Measurements from ENCODE around the gene OR11G2.
"Not testable (repeated sequence)": the region's sequence is repeated elsewhere in the genome, so short reads cannot be mapped to it uniquely, and the experiment has no call there.

The OR11G2 gene, protein sequence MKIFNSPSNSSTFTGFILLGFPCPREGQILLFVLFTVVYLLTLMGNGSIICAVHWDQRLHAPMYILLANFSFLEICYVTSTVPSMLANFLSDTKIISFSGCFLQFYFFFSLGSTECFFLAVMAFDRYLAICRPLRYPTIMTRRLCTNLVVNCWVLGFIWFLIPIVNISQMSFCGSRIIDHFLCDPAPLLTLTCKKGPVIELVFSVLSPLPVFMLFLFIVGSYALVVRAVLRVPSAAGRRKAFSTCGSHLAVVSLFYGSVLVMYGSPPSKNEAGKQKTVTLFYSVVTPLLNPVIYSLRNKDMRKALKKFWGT

DNA sequence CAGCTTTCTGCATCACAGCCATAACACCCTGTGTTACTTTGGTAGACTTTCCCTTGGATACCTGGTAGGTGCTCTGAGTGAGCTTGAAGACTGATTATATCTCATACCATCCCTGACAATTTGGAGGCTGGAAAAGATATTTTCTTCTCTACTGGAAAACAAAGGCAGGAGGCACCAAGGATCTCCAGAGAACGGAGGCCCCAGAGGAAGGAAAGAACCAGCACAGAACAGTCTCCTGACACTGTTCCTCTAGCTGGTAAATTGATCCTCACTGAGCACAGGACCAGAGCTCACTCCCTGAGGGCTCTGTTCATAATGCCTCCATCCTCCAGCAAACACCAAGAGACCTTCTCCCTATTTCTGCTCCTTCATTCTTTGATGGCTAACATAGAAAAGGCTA is at the start of gene OR11G2:
TSS of gene OR11G2 (plus strand) at position 301 of the 400 bp plus-strand sequence. CDS start 6,542 bp downstream, outside the sequence.
- no peak for DNase-seq (ENCODE audit: low read depth in 2 of 2)

DNA sequence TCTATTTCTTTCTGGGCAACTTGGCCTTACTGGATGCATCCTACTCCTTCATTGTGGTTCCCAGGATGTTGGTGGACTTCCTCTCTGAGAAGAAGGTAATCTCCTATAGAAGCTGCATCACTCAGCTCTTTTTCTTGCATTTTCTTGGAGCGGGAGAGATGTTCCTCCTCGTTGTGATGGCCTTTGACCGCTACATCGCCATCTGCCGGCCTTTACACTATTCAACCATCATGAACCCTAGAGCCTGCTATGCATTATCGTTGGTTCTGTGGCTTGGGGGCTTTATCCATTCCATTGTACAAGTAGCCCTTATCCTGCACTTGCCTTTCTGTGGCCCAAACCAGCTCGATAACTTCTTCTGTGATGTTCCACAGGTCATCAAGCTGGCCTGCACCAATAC is 46.8 kb upstream of the OR11G2 start:
- no peak for DNase-seq (ENCODE audit: low read depth in 2 of 2)

DNA sequence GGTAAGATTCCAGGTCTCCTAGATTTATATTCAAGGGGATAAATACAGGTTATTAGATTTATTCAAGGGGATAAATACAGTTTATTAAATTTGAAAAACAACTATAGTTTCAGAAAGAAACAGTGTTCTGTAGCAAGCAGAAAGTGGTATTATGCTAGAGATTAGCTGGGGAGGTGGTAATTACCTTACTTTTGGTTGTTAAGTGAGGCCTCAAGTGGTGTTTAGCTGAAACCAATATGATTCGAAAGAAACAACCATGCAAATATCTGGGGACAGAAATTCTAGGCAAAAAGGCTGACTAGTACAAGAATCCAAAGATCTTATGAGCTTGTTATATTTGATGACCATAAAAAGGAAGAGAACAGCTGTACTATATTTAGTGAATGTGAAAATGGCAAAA is 45.9 kb upstream of the OR11G2 start:
- no peak for DNase-seq (ENCODE audit: low read depth in 2 of 2)

DNA sequence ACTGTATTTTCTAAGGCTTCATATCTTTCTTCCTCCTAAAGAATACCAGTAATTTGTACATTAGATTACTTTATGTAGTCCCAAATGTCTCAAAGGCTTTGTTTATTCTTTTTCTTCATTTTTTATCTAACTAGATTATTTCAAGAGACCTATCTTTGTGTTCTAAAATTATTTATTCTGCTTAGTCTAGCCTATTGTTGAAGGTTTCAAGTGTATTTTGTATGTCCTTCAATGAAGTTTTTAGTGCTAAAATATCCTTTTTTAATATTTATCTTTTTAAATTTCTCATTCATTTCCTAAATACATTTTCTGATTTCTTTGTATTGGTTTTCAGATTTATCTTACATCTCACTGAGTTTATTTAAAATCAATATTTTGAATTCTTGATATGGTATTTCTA is 26.2 kb upstream of the OR11G2 start:
- DNase-seq (ENCODE audit: low read depth in 2 of 2): no peak

DNA sequence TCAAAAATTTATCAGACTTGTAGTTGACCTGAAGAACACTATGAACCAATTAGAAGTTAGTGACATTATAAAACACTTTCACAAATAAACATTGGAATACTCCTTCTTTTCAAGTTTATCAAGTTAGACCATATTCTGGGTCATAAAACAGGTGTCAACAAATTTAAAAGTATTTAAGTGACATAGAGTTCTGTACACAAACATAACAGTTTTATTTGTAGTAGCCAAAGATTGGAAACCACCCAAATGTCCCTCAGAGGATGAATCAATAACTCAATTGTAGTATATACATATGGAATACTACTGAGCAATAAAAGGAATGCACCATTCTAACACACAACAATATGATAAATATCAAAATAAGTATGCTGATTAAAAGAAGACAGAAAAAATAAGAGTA is 23.6 kb upstream of the OR11G2 start:
- no peak for DNase-seq (ENCODE audit: low read depth in 2 of 2)

DNA sequence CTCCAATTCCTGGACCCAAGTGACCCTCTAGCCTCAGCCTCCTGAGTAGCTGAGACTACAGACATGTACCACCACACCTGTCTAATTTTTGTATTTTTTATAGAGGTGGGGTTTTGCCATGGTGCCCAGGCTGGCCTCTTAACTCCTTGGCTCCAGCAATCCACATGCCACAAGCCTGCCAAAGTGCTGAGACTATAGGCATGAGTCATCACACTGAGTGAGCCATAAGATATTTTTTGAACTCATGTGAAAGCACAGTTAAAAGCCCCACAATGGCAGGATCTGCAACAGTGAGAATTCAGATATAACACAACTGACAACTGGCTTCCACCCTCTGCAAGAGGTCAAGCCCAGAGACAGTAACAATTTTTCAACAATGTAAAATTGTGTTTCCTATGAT is 20.8 kb upstream of the OR11G2 start:
- not testable (repeated sequence) for DNase-seq (ENCODE audit: low read depth in 2 of 2)

DNA sequence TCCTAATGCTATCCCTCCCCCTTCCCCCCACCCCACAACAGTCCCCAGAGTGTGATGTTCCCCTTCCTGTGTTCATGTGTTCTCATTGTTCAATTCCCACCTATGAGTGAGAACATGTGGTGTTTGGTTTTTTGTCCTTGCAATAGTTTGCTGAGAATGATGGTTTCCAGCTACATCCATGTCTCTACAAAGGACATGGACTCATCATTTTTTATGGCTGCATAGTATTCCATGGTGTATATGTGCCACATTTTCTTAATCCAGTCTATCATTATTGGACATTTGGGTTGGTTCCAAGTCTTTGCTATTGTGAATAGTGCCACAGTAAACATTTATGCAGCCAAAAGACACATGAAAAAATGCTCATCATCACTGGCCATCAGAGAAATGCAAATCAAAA is 16.5 kb upstream of the OR11G2 start:
- not testable (repeated sequence) for DNase-seq (ENCODE audit: low read depth in 2 of 2)

DNA sequence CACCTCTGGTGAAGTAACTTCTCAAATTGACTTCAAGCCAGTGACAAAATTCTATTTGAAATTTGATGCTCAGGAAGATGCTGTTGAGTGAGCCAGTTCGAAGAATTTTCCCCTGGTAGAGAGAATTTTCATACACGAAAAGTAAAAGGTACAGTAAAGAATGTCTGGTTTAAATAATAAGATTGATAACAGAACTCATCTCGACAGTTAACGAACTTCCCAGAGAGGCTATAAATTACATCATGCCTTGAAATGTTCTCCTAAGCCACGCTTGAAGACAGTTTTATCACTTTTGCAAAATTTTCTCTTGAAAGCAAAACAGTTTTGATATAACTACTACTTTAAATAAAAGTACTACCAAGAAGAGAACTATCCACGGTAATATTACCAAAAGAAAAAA is 14.4 kb upstream of the OR11G2 start:
- DNase-seq (ENCODE audit: low read depth in 2 of 2): no peak

DNA sequence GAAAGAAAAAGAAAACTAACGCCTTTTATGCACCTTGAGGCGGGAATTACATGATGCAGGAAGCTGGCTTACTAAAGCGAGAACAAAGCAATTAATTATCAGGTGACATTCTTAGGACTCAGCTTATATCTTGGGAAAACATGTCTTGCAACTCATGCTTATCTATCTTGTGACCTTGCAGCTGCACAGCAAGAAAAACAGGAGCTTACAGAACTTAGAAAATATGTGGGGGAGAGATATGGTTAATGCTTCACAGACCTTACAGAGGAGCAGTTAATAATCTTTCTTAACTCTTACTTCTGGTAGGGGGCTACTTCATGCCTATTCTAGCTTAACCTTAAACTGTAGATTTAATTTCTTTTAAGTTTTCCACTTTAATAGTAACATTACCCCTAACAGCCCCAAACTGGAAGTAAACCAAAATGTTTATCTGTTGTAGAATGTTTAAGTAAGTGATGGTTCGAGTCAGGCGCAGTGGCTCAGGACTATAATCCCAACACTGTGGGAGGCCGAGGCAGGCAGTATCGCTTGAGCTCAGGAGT is 13.2 kb upstream of the OR11G2 start:
- no peak for DNase-seq (ENCODE audit: low read depth in 2 of 2)

DNA sequence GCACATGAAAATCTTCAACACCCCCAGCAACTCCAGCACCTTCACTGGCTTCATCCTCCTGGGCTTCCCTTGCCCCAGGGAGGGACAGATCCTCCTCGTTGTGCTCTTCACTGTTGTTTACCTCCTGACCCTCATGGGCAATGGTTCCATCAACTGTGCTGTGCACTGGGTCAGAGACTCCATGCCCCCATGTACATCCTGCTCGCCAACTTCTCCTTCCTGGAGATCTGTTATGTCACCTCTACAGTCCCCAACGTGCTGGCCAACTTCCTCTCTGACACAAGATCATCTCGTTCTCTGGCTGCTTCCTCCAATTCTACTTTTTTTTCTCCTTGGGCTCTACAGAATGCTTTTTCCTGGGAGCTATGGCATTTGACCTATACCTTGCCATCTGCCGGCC is 11.5 kb upstream of the OR11G2 start:
- DNase-seq (ENCODE audit: low read depth in 2 of 2): no peak

DNA sequence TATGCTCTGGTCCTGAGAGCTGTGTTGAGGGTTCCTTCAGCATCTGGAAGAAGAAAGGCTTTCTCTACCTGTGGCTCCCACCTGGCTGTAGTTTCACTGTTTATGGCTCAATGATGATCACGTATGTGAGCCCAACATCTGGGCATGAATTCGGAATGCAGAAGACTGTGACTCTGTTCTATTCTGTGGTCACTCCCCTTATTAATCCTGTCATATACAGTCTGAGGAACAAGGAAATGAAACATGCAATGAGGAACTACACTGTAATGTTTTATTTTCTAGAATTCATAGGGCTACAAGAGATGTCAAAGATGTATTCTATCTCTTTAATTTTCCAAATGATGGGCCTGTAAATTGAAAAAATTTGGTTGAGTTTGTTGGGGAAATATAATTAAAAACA is 10.8 kb upstream of the OR11G2 start:
- DNase-seq (ENCODE audit: low read depth in 2 of 2): no peak

DNA sequence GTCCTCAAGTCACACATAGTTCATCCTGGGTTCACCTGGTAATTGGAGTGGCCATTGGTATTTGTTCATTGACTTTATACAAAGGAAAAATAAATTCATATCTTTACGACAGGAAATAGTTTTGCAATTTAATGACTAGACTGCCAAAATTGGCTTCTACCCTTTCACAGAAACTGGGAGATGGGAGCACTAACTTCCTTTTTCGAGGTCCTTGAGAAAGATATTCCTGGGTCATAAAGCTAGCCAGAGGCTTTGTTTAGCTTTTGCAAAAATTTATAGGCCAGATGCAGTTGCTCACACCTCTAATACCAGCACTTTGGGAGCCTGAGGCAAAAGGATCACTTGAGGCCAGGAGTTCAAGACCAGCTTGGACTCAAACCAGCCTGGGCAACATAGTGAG is 10.2 kb upstream of the OR11G2 start:
- DNase-seq (ENCODE audit: low read depth in 2 of 2): no peak

DNA sequence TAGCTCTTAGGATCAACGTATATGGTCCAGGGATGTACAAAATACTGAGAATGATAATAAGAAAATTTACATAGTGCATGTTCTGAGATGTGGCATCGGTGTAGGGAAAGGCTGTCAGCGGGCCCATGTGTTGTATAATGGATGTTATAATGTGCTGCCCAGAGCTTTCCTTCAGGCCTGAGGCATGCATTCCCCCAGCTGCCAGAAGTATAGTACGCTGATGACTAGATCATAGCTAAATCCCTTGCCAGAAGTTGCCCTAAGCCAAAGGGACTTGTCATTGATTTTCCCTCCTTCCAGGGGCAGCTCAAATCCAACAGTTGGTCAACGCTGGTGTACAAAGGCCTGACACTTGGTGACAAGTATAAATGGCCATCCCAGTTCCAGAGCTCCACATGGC is 6.5 kb upstream of the OR11G2 start:
- DNase-seq (ENCODE audit: low read depth in 2 of 2): no peak

DNA sequence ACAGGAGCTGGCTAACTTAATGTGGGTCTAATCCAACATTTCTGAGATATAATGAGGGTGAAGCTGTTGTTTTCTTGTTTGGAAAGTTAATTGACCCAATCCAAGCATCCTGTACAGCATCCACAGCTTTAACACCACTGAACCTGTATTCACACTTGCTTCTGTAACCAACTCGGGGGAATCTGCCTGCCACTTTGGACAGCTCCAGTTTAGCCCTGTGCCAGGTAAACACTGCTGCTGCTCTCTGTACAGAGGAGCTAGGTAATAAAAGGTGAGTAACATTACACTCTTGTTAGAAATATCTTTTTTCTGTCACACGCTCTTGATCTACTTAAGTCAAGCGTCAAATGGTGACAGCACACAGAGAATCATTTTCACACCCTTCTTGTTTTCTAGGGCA is 700 bp downstream of the OR11G2 start:
- no peak for DNase-seq (ENCODE audit: low read depth in 2 of 2)

DNA sequence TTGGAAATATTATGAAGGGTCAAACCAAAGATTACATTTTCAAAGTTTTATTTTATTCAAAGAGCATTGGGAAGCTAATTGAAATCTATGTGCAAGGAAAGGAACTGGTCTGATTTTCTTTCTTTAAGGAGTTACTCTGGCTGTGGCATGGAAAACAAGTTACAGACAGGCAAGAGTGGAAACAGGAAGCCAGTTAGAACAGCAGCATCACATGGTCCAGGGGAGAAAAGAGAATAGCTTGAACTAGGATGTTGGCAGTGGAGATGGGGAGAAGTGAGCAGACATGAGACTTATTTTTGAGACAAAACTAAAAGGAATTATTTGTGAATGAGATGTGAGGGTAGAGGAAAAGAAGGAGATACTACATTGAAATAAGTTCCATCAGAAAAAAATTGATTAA is 3.4 kb downstream of the OR11G2 start:
- no peak for DNase-seq (ENCODE audit: low read depth in 2 of 2)

DNA sequence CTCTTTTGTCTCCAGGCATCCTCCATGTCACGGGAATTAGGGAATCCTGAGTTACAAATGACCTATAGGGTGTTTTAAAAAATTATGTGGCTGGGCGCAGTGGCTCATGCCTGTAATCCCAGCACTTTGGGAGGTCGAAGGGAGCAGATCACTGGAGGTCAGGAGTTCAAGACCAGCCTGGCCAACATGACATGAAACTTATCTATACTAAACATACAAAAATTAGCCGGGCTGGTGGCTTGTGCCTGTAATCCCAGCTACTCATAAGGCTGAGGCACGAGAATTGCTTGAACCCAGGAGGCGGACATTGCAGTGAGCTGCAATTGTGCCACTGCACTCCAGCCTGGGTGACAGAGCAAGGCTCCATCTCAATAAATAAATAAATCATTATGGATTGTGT is 4.5 kb downstream of the OR11G2 start:
- DNase-seq (ENCODE audit: low read depth in 2 of 2): not testable (repeated sequence)

DNA sequence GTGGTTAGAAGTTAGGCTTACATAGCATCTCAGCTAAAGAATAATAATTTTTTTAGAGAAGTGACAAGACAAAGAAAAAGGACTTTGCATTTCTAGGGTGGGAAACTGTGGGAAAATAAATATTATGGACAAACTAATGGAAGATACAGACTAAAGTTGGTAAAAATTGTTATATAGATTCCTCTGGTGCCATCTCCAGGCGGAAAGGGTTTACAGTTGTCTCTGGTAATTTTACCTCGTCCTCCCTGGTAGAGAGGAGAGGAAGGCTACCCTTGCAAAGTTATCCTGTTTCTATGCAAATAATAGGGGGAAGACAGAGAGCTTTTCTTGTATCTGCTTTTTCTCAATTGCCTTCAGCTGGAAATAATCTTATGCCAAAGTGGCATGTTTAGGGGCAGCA is 5.2 kb downstream of the OR11G2 start:
- DNase-seq (ENCODE audit: low read depth in 2 of 2): no peak

DNA sequence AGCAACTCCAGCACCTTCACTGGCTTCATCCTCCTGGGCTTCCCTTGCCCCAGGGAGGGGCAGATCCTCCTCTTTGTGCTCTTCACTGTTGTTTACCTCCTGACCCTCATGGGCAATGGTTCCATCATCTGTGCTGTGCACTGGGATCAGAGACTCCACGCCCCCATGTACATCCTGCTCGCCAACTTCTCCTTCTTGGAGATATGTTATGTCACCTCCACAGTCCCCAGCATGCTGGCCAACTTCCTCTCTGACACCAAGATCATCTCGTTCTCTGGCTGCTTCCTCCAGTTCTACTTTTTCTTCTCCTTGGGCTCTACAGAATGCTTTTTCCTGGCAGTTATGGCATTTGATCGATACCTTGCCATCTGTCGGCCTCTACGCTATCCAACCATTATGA is 6.8 kb downstream of the OR11G2 start:
- no peak for DNase-seq (ENCODE audit: low read depth in 2 of 2)

DNA sequence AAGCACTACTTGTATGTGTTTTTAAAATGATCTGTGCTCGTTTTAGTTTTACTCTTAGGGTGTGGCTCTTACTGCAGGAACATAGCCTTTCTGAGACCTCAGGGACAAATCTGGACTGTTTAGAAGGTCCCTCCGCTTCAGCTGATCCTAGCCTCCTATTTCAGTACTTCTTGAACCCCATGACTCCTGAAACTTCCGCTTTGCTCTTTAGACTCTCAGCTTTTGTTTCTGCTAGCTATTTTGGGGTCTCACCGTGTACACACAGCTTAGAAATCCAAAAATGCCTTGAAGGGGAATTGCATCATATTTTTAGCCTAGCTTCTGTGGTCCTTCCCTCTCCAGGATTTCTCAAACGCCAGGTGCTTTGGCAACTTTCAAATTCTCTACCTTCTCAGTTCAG is 8.3 kb downstream of the OR11G2 start:
- no peak for DNase-seq (ENCODE audit: low read depth in 2 of 2)

DNA sequence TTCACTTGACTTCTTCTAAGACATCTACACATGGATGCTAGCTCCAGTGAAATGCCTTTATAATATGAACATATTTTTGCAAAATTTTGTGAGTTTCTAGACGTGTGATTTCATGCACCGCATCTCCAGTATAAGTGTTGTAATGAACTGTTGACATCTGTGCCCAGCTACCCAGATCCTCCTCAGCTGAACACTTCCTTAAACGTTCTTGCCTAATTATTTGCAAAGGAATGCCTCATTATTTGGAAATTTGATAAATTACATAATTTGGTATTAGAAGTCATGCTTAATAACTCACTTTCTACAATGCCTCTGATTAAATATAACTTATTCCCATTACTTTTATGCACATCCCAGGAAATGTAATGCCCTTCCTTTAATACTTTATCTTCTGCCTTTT is 14.0 kb downstream of the OR11G2 start:
- DNase-seq (ENCODE audit: low read depth in 2 of 2): no peak

DNA sequence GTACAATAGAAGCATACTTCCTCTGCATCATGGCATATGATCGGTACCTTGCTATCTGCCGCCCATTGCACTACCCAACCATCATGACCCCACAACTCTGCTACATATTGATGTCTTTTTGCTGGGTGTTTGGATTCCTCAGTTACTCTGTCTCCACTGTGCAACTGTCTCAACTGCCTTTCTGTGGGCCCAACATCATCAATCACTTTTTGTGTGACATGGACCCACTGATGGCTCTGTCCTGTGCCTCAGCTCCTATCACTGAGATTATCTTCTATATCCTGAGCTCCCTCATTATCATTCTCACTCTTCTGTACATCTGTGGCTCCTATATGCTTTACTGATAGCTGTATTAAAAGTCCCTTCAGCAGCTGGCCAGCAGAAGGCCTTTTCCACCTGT is 18.9 kb downstream of the OR11G2 start:
- DNase-seq (ENCODE audit: low read depth in 2 of 2): no peak

DNA sequence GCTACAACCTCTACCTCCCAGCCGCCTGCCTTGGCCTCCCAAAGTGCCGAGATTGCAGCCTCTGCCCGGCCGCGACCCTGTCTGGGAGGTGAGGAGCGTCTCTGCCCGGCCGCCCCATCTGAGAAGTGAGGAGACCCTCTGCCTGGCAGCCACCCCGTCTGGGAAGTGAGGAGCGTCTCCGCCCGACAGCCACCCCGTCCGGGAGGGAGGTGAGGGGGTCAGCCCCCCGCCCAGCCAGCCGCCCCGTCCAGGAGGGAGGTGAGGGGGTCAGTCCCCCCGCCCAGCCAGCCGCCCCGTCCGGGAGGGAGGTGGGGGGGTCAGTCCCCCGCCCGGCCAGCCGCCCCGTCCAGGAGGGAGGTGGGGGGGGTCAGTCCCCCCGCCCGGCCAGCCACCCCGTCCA is 21.7 kb downstream of the OR11G2 start:
- DNase-seq (ENCODE audit: low read depth in 2 of 2): not testable (repeated sequence)

DNA sequence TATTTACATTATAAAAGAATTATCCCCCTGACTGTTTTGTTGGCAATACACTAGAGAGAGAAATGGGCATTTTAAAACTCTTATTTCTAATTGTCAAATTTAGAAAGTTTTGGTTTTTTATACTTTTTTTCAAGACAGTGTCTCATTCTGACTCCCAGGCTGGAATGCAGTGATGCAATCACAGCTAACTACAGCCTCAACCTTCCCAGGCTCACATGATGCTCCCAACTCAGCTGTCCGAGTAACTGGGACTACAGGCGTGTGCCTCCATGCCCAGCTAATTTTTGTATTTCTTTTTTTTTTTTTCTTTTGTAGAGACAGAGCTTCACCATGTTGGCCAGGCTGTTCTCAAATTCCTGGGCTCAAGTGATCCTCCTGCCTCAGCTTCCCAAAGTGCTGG is 24.5 kb downstream of the OR11G2 start:
- no peak for DNase-seq (ENCODE audit: low read depth in 2 of 2)

DNA sequence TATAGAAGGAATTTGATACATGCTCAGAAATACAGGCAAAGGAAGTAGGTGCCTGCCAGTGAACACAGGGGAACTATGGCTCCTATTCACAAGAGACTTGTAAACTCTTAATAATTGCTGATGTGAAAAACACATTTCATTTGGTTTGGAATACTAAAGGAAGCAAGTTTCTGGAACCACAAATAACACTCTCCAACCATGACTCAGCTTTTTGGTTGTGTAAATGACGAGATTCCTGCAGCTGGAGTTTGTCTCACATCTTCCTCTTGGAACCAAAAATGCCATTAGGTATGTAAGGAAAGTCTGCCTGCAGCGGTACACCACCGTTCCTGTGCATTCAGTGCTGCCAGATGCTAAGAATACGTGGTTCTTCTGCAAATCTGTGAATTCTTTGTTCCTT is 28.3 kb downstream of the OR11G2 start:
- no peak for DNase-seq (ENCODE audit: low read depth in 2 of 2)
